Activated T-cell treated with anti-CD3 and anti-CD28 coated beads, Interleukin-2, amount 50 U/mL, for 4 hours (primary cell): Measurements from ENCODE around the gene DSN1. TPM values are rescaled to one million over a fixed set of nuclear protein-coding genes. Genes with fewer than 3 reads are reported as not detected.
A peak's percentile ranks its signal among the peaks of the same experiment; 100 is the strongest.

Experiments
- ATAC-seq, 2 donors: fragments of 200-7000 bp; cut with Tn5 transposase; one replicate each; pipeline ENCODE4 v1.10.0; 2021
- DNase-seq: peaks from one replicate; pipeline ENCODE4 v3.0.0-alpha.2; 2020
- H3K27me3 Mint-ChIP-seq: one replicate; pipeline ENCODE4 v1.8.0; 2021; ENCODE audit warnings: low read depth, mixed read lengths
- H3K36me3 Mint-ChIP-seq: one replicate; pipeline ENCODE4 v1.8.0; 2022; ENCODE audit warnings: mixed read lengths; ENCODE audit not compliant: insufficient read depth
- H3K4me1 Mint-ChIP-seq: one replicate; pipeline ENCODE4 v1.8.0; 2021; ENCODE audit warnings: low read depth, mixed read lengths
- H3K4me3 Mint-ChIP-seq: one replicate; pipeline ENCODE4 v1.8.0; 2021; ENCODE audit warnings: mild to moderate bottlenecking, moderate library complexity, mixed read lengths
- H3K9me3 Mint-ChIP-seq: one replicate; pipeline ENCODE4 v1.8.0; 2021; ENCODE audit warnings: mixed read lengths
- total RNA-seq, 3 donors: library from RNA; stranded (reverse); gene quantifications; one replicate each; pipeline ENCODE4 v1.2.1, GENCODE V29; 2021

Gene DSN1
- total RNA-seq, 3 donors from 2014 or later, result 11.6 to 13.7 (median 13.1) TPM

GRCh38 chr20:36754656-36755222 lies 18.8 kb downstream of the DSN1 start:
- peak; percentile 57 to 65 for ATAC-seq
- Mint-ChIP-seq H3K9me3 (no peaks in the 10 kb centered on the region), H3K27me3 (no peaks in the 10 kb centered on the region), H3K4me3 (no peak overlapping the region), H3K36me3 (peaks cover 14% of the 10 kb centered on the region), H3K4me1 (peaks cover 5% of the 10 kb centered on the region)
- peak; percentile 31 for DNase-seq

GRCh38 chr20:36752582-36752981 lies 21.0 kb downstream of the DSN1 start:
- Mint-ChIP-seq H3K4me3 (no peak overlapping the region), H3K4me1 (peaks cover 2% of the 10 kb centered on the region), H3K27me3 (no peaks in the 10 kb centered on the region), H3K9me3 (no peaks in the 10 kb centered on the region), H3K36me3 (peaks cover 11% of the 10 kb centered on the region)
- DNase-seq, result no peak
- ATAC-seq, result no peak

DNA sequence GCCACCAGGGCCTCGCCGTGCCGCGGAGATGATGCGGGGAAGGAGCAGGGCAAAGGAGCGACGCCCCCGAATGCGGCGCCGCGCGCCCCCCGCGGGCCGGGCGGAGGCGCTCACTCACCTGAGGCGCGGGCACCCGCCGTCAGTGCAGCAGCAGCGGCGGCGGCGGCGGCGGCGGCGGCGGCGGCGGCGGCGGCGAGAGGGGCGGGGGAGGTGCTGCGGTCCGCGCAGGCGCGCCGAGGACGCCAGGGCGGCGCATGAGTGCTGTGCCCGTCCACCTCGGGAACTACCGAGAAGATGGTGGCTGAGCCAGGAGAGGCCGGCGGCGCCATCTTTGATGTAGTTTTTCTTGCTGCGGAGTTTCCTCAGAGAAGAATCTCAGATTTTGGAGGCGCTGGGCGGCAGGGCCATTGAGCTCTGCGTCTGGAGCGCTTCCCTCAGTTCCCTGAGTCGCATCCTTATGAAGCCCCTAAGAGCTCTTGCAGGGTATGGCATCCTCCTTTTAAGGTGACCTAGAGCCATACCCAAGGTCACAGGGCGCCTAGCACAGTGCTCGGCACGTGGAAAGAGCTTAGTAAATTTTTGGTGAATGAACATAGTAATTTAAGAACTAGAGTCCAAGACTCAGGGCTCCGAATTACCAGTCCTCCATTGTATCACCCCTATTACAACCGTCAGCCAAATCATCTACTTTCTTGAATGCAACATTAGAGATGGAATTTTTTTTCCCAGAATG lies 27.5 kb downstream of the DSN1 start, which contains the start of gene NDRG3:
NDRG3 (minus strand) TSS at position 164 of the 733 bp plus-strand sequence. CDS start 24,355 bp downstream, outside the sequence.
- DNase-seq, result peak; percentile 89
- Mint-ChIP-seq H3K4me1 (peaks cover 25% of the 10 kb centered on the region), H3K36me3 (no peaks in the 10 kb centered on the region), H3K9me3 (no peaks in the 10 kb centered on the region), H3K4me3 (peak within 1 kb of the TSS; percentile 89), H3K27me3 (no peaks in the 10 kb centered on the region)
- ATAC-seq, result peak; percentile 98 to 99

DNA sequence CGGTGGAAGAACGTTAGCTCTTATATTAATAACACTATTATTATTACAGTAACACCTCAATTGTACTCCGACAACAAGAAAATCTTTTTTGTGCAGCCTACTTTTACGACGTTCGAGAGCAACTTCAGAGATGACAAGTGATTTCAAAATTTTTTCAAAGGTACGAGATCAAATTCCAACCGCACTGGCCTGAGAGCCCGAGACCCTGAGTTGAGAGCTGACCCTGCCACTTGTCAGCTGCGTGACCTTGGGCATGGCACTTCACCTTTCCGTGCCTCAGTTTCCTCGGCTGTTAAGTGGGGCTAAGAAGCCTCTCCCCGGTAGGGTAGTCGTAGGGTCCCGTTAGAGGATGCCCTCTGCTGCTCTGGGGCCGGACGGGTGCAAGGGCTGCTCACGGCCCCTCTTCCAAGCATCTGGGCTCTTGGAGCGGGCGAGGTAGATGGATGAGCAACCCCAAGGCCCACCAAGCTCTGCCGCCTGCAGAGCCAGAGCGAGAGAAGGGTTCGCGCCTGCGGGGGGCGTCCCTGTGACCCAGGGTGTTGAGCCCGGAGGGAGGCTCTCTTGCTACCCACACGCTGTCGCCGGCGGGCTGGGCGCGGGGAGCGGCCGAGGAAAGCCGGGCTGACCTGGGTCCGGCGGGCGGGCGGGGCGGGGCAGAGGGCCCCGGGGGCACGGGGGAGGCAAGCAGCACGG lies 28.2 kb downstream of the DSN1 start:
- Mint-ChIP-seq H3K4me3 (peak overlapping the region; percentile 89), H3K4me1 (peaks cover 26% of the 10 kb centered on the region), H3K27me3 (no peaks in the 10 kb centered on the region), H3K9me3 (no peaks in the 10 kb centered on the region), H3K36me3 (no peaks in the 10 kb centered on the region)
- DNase-seq, result no peak
- ATAC-seq, result peak in 1 of 2 donors; percentile 59

DNA sequence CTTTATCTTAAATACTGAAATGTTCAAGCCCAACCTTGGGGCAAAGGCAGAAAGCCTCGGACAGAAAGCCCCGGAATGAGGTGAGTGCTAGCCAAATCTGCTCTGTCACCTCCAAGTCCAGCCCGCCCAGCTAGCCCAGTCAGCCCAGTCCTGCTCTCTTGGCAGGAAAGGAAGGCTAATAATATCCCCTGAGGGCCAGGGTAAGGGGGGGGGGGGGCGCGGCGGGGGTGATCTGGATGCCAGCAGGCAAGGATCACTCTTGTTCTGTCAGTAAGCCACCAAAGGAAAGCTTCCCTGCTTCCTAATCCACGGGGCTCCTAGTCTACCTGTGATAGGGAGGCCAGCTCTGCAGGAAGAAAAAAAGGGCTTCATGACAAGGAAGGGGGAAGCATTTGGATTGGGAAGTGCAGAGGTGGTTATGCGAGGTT lies 28.8 kb downstream of the DSN1 start:
- H3K36me3 Mint-ChIP-seq, result no peaks in the 10 kb centered on the region
- H3K4me1 Mint-ChIP-seq, result peaks cover 26% of the 10 kb centered on the region

DNA sequence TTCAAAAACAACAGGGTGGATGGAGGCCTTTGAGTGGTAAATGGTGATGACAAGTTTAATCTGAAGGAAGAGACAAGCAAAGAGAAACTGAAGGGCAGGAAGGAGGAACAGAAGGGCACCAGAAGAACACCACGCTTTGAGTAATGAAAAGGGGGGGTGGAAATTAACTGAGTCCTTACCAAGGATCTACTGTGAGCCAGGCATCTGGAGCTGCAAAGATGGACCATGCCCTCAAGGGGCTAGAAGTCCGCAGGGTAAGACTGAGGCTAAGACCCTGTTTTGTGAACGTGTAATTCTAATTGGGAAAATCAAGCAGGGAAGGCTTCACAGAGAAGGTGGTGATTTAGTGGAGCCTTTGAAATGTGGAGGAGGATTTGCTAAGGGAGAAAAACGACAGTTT lies 29.3 kb downstream of the DSN1 start:
- Mint-ChIP-seq H3K4me1 (peaks cover 26% of the 10 kb centered on the region), H3K4me3 (peak overlapping the region; percentile 74), H3K36me3 (no peaks in the 10 kb centered on the region), H3K9me3 (no peaks in the 10 kb centered on the region), H3K27me3 (no peaks in the 10 kb centered on the region)
- DNase-seq (no peak), ATAC-seq (no peak)

More for the DNA sequence above, 28.8 kb downstream of the DSN1 start:
- Mint-ChIP-seq H3K27me3 (no peaks in the 10 kb centered on the region), H3K4me3 (peak overlapping the region; percentile 89), H3K9me3 (no peaks in the 10 kb centered on the region)
- DNase-seq (no peak), ATAC-seq (no peak)

DNA sequence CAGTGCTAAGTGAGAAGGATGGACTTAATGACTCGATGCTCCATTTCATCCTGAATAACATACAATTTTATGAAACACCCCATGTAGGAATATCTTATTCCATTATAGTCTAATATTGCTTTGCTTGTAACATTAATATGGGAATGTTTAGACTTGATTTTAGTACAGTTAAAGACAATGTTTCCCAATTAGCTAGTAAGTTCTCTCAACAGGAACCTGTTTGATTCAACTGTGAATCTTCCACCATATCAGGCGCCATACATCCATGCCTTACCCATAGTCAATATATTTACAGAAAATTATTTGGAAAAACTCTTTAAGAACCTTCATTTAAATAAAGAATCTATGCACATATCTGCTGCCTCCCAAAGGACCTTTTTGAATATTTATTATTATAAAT lies 31.0 kb downstream of the DSN1 start:
- H3K36me3 Mint-ChIP-seq, result no peaks in the 10 kb centered on the region
- no peak for ATAC-seq
- no peaks in the 10 kb centered on the region for H3K27me3 Mint-ChIP-seq
- H3K4me1 Mint-ChIP-seq, result peaks cover 26% of the 10 kb centered on the region
- H3K4me3 Mint-ChIP-seq, result no peak overlapping the region
- H3K9me3 Mint-ChIP-seq, result no peaks in the 10 kb centered on the region
- no peak for DNase-seq

DNA sequence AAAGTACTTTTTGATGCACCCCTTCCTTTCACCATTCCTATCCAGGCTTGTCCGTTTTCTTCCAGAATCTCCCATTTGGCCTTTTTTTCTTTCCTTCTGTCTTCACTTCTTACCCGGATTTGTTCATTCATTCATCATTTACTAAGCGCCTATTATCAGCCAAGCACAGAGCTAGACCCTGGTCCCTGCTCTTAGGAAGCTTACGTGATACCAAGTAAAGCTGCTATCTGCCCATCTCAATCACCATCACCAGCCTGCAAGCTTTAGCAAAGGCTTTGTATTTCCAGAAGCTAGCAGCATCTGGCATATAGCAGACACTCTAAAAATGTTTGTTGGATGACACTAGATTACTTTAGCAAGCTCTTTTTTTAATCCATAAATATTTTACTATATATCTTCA lies 32.5 kb downstream of the DSN1 start:
- Mint-ChIP-seq H3K36me3 (no peaks in the 10 kb centered on the region), H3K4me1 (peaks cover 25% of the 10 kb centered on the region), H3K27me3 (no peaks in the 10 kb centered on the region), H3K9me3 (no peaks in the 10 kb centered on the region), H3K4me3 (no peak overlapping the region)
- DNase-seq (no peak), ATAC-seq (no peak)

- no peak for DNase-seq
- Mint-ChIP-seq H3K9me3 (no peaks in the 10 kb centered on the region), H3K4me1 (peaks cover 34% of the 10 kb centered on the region)
Measured at GRCh38 chr20:36737183-36737499, 36.4 kb downstream of the DSN1 start.

GRCh38 chr20:36736451-36737182 lies 36.9 kb downstream of the DSN1 start:
- no peaks in the 10 kb centered on the region for H3K36me3 Mint-ChIP-seq
- ATAC-seq (no peak), DNase-seq (no peak)
- H3K4me3 Mint-ChIP-seq, result no peak overlapping the region
- peaks cover 32% of the 10 kb centered on the region for H3K4me1 Mint-ChIP-seq
- no peaks in the 10 kb centered on the region for H3K9me3 Mint-ChIP-seq
- H3K27me3 Mint-ChIP-seq, result no peaks in the 10 kb centered on the region

More at GRCh38 chr20:36737183-36737499, 36.4 kb downstream of the DSN1 start:
- Mint-ChIP-seq H3K4me3 (no peak overlapping the region), H3K27me3 (no peaks in the 10 kb centered on the region), H3K36me3 (no peaks in the 10 kb centered on the region)
- no peak for ATAC-seq

DNA sequence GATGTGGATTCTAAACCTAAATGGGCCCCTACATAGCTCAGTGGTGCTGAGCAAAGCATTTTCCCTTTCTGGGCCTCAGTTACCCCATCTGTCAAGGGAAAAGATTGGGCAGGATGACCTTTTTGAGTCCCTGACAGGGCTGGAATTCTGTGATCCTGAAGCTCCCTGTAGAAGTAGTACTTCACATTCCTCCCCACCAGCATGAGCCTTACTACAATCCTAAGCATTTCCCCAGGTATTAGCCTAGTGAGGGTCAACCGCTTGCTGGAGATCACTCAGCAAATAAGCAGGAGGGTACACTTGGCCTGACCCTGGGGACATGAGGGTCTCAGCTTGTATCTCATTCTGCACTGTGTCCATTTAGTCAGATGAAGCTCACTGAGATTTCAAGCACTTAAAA lies 41.1 kb downstream of the DSN1 start:
- Mint-ChIP-seq H3K27me3 (no peaks in the 10 kb centered on the region), H3K9me3 (no peaks in the 10 kb centered on the region), H3K4me3 (no peak overlapping the region), H3K4me1 (peaks cover 33% of the 10 kb centered on the region), H3K36me3 (no peaks in the 10 kb centered on the region)
- ATAC-seq (no peak), DNase-seq (no peak)

DNA sequence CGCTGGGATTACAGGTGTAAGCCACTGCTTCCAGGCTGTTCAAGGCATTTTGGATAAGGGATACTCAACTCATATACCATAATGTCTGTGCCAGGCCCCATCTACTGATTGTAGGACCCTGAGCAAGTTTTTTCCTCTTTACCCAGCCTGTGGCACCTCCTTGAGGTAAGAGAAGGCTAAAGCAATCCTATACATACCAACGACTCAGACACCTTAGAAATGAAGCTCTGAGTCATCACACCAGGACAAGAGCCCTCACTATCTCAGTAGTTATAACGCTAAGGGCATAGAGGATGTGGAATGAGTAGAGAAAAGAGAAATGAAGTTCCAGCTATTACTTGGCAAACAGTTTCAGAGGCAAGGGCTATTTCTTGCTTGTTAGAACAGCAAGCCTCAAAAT lies 44.6 kb downstream of the DSN1 start:
- peaks cover 20% of the 10 kb centered on the region for H3K4me1 Mint-ChIP-seq
- ATAC-seq (peak; percentile 80 to 88), DNase-seq (no peak)
- no peak overlapping the region for H3K4me3 Mint-ChIP-seq
- H3K27me3 Mint-ChIP-seq, result no peaks in the 10 kb centered on the region
- H3K36me3 Mint-ChIP-seq, result no peaks in the 10 kb centered on the region
- H3K9me3 Mint-ChIP-seq, result no peaks in the 10 kb centered on the region

DNA sequence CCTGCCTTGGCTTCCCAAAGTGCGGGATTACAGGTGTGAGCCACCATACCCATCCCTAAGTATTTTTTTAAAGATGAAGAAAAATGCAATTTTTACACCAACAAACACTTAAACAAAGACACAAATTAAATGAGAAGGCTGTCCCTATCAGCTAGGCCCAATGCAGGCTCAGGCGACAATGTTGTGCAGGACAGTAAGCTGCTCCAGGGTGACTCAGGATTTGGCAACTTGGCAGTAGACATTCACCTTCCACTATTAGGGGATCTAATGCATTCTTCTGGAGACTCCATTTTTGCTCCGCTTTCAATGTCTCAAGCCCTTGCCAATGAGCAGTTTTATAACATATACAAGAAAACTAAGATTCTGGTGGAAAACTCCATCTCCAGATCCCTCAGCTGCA lies 47.4 kb downstream of the DSN1 start:
- peaks cover 3% of the 10 kb centered on the region for H3K4me1 Mint-ChIP-seq
- ATAC-seq (no peak), DNase-seq (no peak)
- no peaks in the 10 kb centered on the region for H3K36me3 Mint-ChIP-seq
- H3K4me3 Mint-ChIP-seq, result no peak overlapping the region
- H3K9me3 Mint-ChIP-seq, result no peaks in the 10 kb centered on the region
- H3K27me3 Mint-ChIP-seq, result no peaks in the 10 kb centered on the region

GRCh38 chr20:36720510-36720909 lies 53.1 kb downstream of the DSN1 start:
- H3K36me3 Mint-ChIP-seq, result peaks cover 11% of the 10 kb centered on the region
- H3K4me3 Mint-ChIP-seq, result no peak overlapping the region
- no peaks in the 10 kb centered on the region for H3K27me3 Mint-ChIP-seq
- peak; percentile 87 to 91 for ATAC-seq
- H3K4me1 Mint-ChIP-seq, result peaks cover 4% of the 10 kb centered on the region
- H3K9me3 Mint-ChIP-seq, result no peaks in the 10 kb centered on the region
- no peak for DNase-seq
